A673 (cell line): ENCODE measurements around the gene TTLL1. TPM values are rescaled to one million over a fixed set of nuclear protein-coding genes. Genes with fewer than 3 reads are reported as not detected.

Source experiments
- BruUV-seq: library from RNA; stranded (reverse); fragments of 400-500 nt; replicated peaks from 2 replicates; lab custom pipeline; 2021; lab: Mats Ljungman, UMichigan
- CTCF ChIA-PET: fragments of 300-600 bp; sonication (Branson Sonifier 250); formaldehyde crosslinking; loops from one replicate; lab custom pipeline; 2022; ENCODE audit warnings: antibody characterized with exemption; lab: Charles Lee
- POLR2A ChIA-PET: fragments of 300-600 bp; sonication (Branson Sonifier 250); formaldehyde crosslinking; loops from one replicate; lab custom pipeline; 2022; ENCODE audit warnings: antibody characterized with exemption; ENCODE audit not compliant: low non-redundant PET; lab: Charles Lee
- DNase-seq: peaks from one replicate; pipeline ENCODE4 v3.0.0-alpha.2; 2015; ENCODE audit warnings: low spot score
- H3K27ac ChIP-seq: fragments of 200-600 bp; sonication (generic); 2 replicates; pipeline ENCODE4 v1.5.1; 2016; ENCODE audit warnings: mixed run types, low read depth, mild to moderate bottlenecking, mixed read lengths, antibody characterized with exemption, low read length; ENCODE audit not compliant: poor library complexity, severe bottlenecking
- H3K27me3 ChIP-seq: fragments of 200-600 bp; sonication (generic); replicated peaks from 2 replicates; pipeline ENCODE4 v1.6.1; 2017; ENCODE audit warnings: mixed run types, low read depth, mild to moderate bottlenecking, mixed read lengths, antibody characterized with exemption, low read length; ENCODE audit not compliant: insufficient read depth, poor library complexity
- H3K36me3 ChIP-seq: fragments of 200-600 bp; sonication (generic); 2 replicates; pipeline ENCODE4 v1.6.1; 2016; ENCODE audit warnings: mixed run types, mild to moderate bottlenecking, mixed read lengths, antibody characterized with exemption, low read length; ENCODE audit not compliant: insufficient read depth, poor library complexity, severe bottlenecking
- H3K4me1 ChIP-seq: fragments of 200-600 bp; sonication (generic); 2 replicates; pipeline ENCODE4 v1.6.1; 2017; ENCODE audit warnings: mixed run types, mild to moderate bottlenecking, mixed read lengths, antibody characterized with exemption, low read length; ENCODE audit not compliant: insufficient read depth, poor library complexity, severe bottlenecking
- H3K4me3 ChIP-seq: fragments of 200-600 bp; sonication (generic); 2 replicates; pipeline ENCODE4 v1.5.1; 2016; ENCODE audit warnings: low read depth, mixed run types, mild to moderate bottlenecking, mixed read lengths, low read length; ENCODE audit not compliant: poor library complexity, severe bottlenecking
- H3K9me3 ChIP-seq: fragments of 200-600 bp; sonication (generic); 2 replicates; pipeline ENCODE4 v1.6.1; 2016; ENCODE audit warnings: mixed run types, low read depth, mild to moderate bottlenecking, mixed read lengths, antibody characterized with exemption, low read length; ENCODE audit not compliant: poor library complexity, severe bottlenecking
- CTCF ChIP-seq: fragments of 300-800, 200-600 bp; sonication (generic); conservative IDR thresholded peaks from 2 replicates; pipeline ENCODE4 v1.5.1; 2017; ENCODE audit warnings: low read depth, mild to moderate bottlenecking, antibody characterized with exemption, low read length, moderate library complexity, mixed read lengths
- EZH2 ChIP-seq: fragments of 200-600 bp; sonication (generic); IDR thresholded peaks from 2 replicates; pipeline ENCODE4 v1.6.1; 2017; ENCODE audit warnings: borderline replicate concordance, low read depth, mild to moderate bottlenecking, mixed read lengths, antibody characterized with exemption, low read length; ENCODE audit not compliant: poor library complexity, severe bottlenecking
- intact Hi-C: fragments of 100-400 bp; cut with micrococcal nuclease; formaldehyde crosslinking; loops from one replicate; pipeline ENCODE4 v1.10.0; 2022; ENCODE audit not compliant: unreplicated experiment
- total RNA-seq: library from RNA; stranded (reverse); gene quantifications from 2 replicates; pipeline ENCODE4 v1.2.3, GENCODE V29; 2021

TTLL1 gene
- total RNA-seq, 1 experiment from 2014 or later, result 6.4 TPM

GRCh38 chr22:42992092-42992491 is 97.1 kb downstream of the TTLL1 start:
- ChIA-PET POLR2A (no interaction called here), CTCF (no interaction called here)
- no TSS peak for BruUV-seq
- intact Hi-C loops, result no loop called here
- H3K27ac ChIP-seq, result no peak overlapping the region
- peaks cover 17% of the 10 kb centered on the region for H3K4me1 ChIP-seq
- no peak overlapping the region for H3K4me3 ChIP-seq
- TF ChIP-seq CTCF (no peak), EZH2 (no peak)
- DNase-seq, result no peak
- H3K27me3 ChIP-seq, result no peaks in the 10 kb centered on the region
- no peaks in the 10 kb centered on the region for H3K9me3 ChIP-seq
- H3K36me3 ChIP-seq, result peaks cover 3% of the 10 kb centered on the region

GRCh38 chr22:42991010-42991651 is 98.1 kb downstream of the TTLL1 start:
- no peak overlapping the region for H3K27ac ChIP-seq
- BruUV-seq, result no TSS peak
- no peak overlapping the region for H3K4me3 ChIP-seq
- H3K36me3 ChIP-seq, result peaks cover 3% of the 10 kb centered on the region
- H3K4me1 ChIP-seq, result peaks cover 17% of the 10 kb centered on the region
- ChIA-PET POLR2A (no interaction called here), CTCF (no interaction called here)
- no peak for TF ChIP-seq EZH2
- no peak for TF ChIP-seq CTCF
- no peak for DNase-seq
- H3K9me3 ChIP-seq, result no peaks in the 10 kb centered on the region
- intact Hi-C loops, result no loop called here
- no peaks in the 10 kb centered on the region for H3K27me3 ChIP-seq

GRCh38 chr22:42990131-42990838 is 98.9 kb downstream of the TTLL1 start:
- Histone ChIP-seq H3K27me3 (no peaks in the 10 kb centered on the region), H3K9me3 (no peaks in the 10 kb centered on the region), H3K27ac (no peak overlapping the region), H3K36me3 (peaks cover 3% of the 10 kb centered on the region), H3K4me1 (peaks cover 13% of the 10 kb centered on the region), H3K4me3 (no peak overlapping the region)
- POLR2A ChIA-PET, result no interaction called here
- DNase-seq, result peak; percentile 59
- intact Hi-C loops, result no loop called here
- CTCF ChIA-PET, result interaction anchor here (1.4 kb wide), 1 partner anchor 100 kb away, joined by 4 read pairs; no protein-coding TSS in a partner anchor
- no TSS peak for BruUV-seq
- TF ChIP-seq EZH2 (no peak), CTCF (peak; percentile 23; the same call in 1 of the 2 replicates)

Other genes with a start within 250 kb of the TTLL1 start
- gene ARFGAP3, start 232.1 kb downstream of the TTLL1 start, total RNA-seq, result 30.0 and 34.3 TPM in 2 replicates
- 51.8 and 57.2 TPM in 2 replicates for gene PACSIN2, start 74.2 kb downstream of the TTLL1 start, total RNA-seq
- gene BIK, start 21.4 kb upstream of the TTLL1 start, total RNA-seq, result 1.8 and 2.0 TPM in 2 replicates
- 31.6 and 32.2 TPM in 2 replicates for gene MCAT, start 54.0 kb upstream of the TTLL1 start, total RNA-seq
- gene TSPO, start 62.2 kb upstream of the TTLL1 start, total RNA-seq, result 105 and 127 TPM in 2 replicates
- gene TTLL12, start 97.7 kb upstream of the TTLL1 start, total RNA-seq, result 117 and 138 TPM in 2 replicates